ENCODE measurements around the gene ANGPTL5. TPM values are rescaled to one million over a fixed set of nuclear protein-coding genes. Genes with fewer than 3 reads are reported as not detected.

The ANGPTL5 gene
- total and polyA plus RNA-seq, 2 experiments from 2014 or later, result not detected

DNA sequence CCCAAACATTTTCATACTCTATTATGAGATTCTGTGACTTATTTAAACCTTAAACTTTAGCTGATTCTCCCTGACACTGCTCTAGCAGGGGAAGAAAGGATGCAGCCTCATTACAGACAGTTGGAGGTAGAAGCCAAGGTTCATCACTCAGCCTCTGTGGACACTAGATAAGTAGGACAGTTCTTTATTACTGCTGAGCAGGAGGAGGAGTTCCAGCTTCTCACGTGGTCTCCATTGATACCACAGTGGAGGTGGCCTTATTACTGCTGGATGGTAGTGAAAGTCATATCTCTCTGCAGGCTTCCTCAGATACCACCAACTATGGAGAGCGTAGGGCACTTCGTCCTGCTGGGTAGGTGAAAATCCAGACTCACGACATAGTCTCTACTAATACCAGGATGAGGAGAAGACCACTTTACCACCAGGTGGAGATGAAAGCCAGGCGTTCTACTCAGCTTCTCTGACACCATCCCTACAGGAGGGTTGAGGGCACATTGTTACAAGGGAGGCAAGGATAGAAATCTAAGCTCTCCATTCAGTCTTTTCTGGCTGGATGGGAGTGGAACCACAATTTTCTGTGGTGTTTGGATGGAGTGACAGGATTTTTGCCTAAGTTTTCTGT lies 13.1 kb upstream of the ANGPTL5 start:
- Histone ChIP-seq H4K20me1 (replicated peaks; ENCODE audit: insufficient read depth) (no peaks in the 10 kb centered on the region), H3K4me1 (ENCODE audit: insufficient read depth) (no peaks in the 10 kb centered on the region), H3K27ac (ENCODE audit: low read depth) (no peak overlapping the region), H3K4me2 (no peak overlapping the region), H2AFZ (no peak overlapping the region), H3K27me3 (ENCODE audit: insufficient read depth) (no peaks in the 10 kb centered on the region), H3K9me2 (ENCODE audit: insufficient read depth) (no peaks in the 10 kb centered on the region), H3K4me3 (no peak overlapping the region), H3K36me3 (ENCODE audit: insufficient read depth) (no peaks in the 10 kb centered on the region), H3F3A (replicated peaks; ENCODE audit: low read depth) (no peaks in the 10 kb centered on the region), H3K79me2 (replicated peaks; ENCODE audit: insufficient read depth) (no peaks in the 10 kb centered on the region)
- Mint-ChIP-seq H3K9me3 (no peaks in the 10 kb centered on the region), H3K36me3 (ENCODE audit: low read depth) (no peaks in the 10 kb centered on the region), H3K27ac (no peak overlapping the region), H3K4me3 (no peak overlapping the region), H3K27me3 (ENCODE audit: insufficient read depth, low read depth, poor library complexity) (no peaks in the 10 kb centered on the region), H3K4me1 (no peaks in the 10 kb centered on the region)
- TF ChIP-seq JUNB (IDR thresholded peaks at IDR 0.05; ENCODE audit: unreplicated experiment) (no peak), CREB1 (CRISPR knock-in tag; IDR thresholded peaks at IDR 0.05; ENCODE audit: low read depth) (no peak), EZH2 (IDR thresholded peaks at IDR 0.05; ENCODE audit: low read depth, unreplicated experiment) (no peak), STAT1 (IDR thresholded peaks at IDR 0.05; ENCODE audit: unreplicated experiment) (no peak), ZNF331 (CRISPR knock-in tag; IDR thresholded peaks at IDR 0.05; ENCODE audit: low read depth) (no peak), ZNF114 (CRISPR knock-in tag; IDR thresholded peaks at IDR 0.05) (no peak), NANOG (IDR thresholded peaks at IDR 0.05; ENCODE audit: borderline replicate concordance) (no peak)
- TF ChIP-seq, protein P1, sequence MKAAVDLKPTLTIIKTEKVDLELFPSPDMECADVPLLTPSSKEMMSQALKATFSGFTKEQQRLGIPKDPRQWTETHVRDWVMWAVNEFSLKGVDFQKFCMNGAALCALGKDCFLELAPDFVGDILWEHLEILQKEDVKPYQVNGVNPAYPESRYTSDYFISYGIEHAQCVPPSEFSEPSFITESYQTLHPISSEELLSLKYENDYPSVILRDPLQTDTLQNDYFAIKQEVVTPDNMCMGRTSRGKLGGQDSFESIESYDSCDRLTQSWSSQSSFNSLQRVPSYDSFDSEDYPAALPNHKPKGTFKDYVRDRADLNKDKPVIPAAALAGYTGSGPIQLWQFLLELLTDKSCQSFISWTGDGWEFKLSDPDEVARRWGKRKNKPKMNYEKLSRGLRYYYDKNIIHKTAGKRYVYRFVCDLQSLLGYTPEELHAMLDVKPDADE (IDR thresholded peaks at IDR 0.05), result no peak
- TF ChIP-seq, protein P2, sequence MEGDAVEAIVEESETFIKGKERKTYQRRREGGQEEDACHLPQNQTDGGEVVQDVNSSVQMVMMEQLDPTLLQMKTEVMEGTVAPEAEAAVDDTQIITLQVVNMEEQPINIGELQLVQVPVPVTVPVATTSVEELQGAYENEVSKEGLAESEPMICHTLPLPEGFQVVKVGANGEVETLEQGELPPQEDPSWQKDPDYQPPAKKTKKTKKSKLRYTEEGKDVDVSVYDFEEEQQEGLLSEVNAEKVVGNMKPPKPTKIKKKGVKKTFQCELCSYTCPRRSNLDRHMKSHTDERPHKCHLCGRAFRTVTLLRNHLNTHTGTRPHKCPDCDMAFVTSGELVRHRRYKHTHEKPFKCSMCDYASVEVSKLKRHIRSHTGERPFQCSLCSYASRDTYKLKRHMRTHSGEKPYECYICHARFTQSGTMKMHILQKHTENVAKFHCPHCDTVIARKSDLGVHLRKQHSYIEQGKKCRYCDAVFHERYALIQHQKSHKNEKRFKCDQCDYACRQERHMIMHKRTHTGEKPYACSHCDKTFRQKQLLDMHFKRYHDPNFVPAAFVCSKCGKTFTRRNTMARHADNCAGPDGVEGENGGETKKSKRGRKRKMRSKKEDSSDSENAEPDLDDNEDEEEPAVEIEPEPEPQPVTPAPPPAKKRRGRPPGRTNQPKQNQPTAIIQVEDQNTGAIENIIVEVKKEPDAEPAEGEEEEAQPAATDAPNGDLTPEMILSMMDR (conservative IDR thresholded peaks at IDR 0.05; ENCODE audit: low read depth in 2 of 2), result no peak
- no peak for ATAC-seq
- no peak for DNase-seq (ENCODE audit: low spot score)

DNA sequence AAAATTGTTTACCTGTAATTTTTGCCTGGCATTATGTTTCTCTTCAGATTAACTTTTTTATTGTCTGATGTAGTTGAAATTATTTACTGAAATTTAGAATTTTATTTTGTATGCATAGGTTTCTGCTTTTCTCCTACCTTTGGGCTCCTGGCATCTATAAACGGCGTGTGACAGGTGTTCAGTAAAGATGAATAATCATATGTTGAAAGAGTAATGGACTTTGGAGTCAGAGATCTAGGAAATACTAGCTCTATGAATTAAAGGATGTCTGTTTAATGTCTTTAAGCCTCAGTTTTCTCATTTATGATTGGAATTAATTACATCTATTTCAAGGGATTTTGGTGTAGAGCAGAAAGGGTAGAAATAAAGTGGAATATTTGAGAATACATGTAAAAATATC lies 7.2 kb upstream of the ANGPTL5 start:
- H3K4me1 ChIP-seq (ENCODE audit: insufficient read depth), result no peaks in the 10 kb centered on the region
- no peaks in the 10 kb centered on the region for H3K9me2 ChIP-seq (ENCODE audit: insufficient read depth)
- no peak for DNase-seq (ENCODE audit: low spot score)
- no peaks in the 10 kb centered on the region for H3F3A ChIP-seq (replicated peaks; ENCODE audit: low read depth)
- no peak overlapping the region for H3K4me2 ChIP-seq
- Mint-ChIP-seq H3K36me3 (ENCODE audit: low read depth) (no peaks in the 10 kb centered on the region), H3K27ac (no peak overlapping the region), H3K27me3 (ENCODE audit: insufficient read depth, low read depth, poor library complexity) (peaks cover 1% of the 10 kb centered on the region), H3K4me1 (no peaks in the 10 kb centered on the region), H3K9me3 (no peaks in the 10 kb centered on the region), H3K4me3 (no peak overlapping the region)
- no peaks in the 10 kb centered on the region for H3K79me2 ChIP-seq (replicated peaks; ENCODE audit: insufficient read depth)
- no peaks in the 10 kb centered on the region for H4K20me1 ChIP-seq (replicated peaks; ENCODE audit: insufficient read depth)
- H3K27me3 ChIP-seq (ENCODE audit: insufficient read depth), result no peaks in the 10 kb centered on the region
- no peak overlapping the region for H2AFZ ChIP-seq
- ATAC-seq, result no peak
- H3K27ac ChIP-seq (ENCODE audit: low read depth), result no peak overlapping the region
- H3K36me3 ChIP-seq (ENCODE audit: insufficient read depth), result no peaks in the 10 kb centered on the region
- H3K4me3 ChIP-seq, result no peak overlapping the region
- no peak for TF ChIP-seq JUNB (IDR thresholded peaks at IDR 0.05; ENCODE audit: unreplicated experiment)
- TF ChIP-seq EZH2phosphoT487 (IDR thresholded peaks at IDR 0.05; ENCODE audit: unreplicated experiment), result no peak
- no peak for TF ChIP-seq STAT1 (IDR thresholded peaks at IDR 0.05; ENCODE audit: unreplicated experiment)
- no peak for TF ChIP-seq EZH2 (IDR thresholded peaks at IDR 0.05; ENCODE audit: low read depth, unreplicated experiment)
- TF ChIP-seq CREB1 (CRISPR knock-in tag; IDR thresholded peaks at IDR 0.05; ENCODE audit: low read depth), result no peak
- no peak for TF ChIP-seq ZNF114 (CRISPR knock-in tag; IDR thresholded peaks at IDR 0.05)
- TF ChIP-seq, protein P1 (IDR thresholded peaks at IDR 0.05), result no peak
- TF ChIP-seq, protein P3, sequence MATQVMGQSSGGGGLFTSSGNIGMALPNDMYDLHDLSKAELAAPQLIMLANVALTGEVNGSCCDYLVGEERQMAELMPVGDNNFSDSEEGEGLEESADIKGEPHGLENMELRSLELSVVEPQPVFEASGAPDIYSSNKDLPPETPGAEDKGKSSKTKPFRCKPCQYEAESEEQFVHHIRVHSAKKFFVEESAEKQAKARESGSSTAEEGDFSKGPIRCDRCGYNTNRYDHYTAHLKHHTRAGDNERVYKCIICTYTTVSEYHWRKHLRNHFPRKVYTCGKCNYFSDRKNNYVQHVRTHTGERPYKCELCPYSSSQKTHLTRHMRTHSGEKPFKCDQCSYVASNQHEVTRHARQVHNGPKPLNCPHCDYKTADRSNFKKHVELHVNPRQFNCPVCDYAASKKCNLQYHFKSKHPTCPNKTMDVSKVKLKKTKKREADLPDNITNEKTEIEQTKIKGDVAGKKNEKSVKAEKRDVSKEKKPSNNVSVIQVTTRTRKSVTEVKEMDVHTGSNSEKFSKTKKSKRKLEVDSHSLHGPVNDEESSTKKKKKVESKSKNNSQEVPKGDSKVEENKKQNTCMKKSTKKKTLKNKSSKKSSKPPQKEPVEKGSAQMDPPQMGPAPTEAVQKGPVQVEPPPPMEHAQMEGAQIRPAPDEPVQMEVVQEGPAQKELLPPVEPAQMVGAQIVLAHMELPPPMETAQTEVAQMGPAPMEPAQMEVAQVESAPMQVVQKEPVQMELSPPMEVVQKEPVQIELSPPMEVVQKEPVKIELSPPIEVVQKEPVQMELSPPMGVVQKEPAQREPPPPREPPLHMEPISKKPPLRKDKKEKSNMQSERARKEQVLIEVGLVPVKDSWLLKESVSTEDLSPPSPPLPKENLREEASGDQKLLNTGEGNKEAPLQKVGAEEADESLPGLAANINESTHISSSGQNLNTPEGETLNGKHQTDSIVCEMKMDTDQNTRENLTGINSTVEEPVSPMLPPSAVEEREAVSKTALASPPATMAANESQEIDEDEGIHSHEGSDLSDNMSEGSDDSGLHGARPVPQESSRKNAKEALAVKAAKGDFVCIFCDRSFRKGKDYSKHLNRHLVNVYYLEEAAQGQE (IDR thresholded peaks at IDR 0.05; ENCODE audit: unreplicated experiment), result no peak
- no peak for TF ChIP-seq POLR2AphosphoS5 (IDR thresholded peaks at IDR 0.05; ENCODE audit: low read depth)

All from GM23338 (cell line).